ENCODE results near the gene PCNX2. TPM values are rescaled to one million over a fixed set of nuclear protein-coding genes. Genes with fewer than 3 reads are reported as not detected.
A peak's percentile ranks its signal among the peaks of the same experiment; 100 is the strongest.

The PCNX2 gene, protein sequence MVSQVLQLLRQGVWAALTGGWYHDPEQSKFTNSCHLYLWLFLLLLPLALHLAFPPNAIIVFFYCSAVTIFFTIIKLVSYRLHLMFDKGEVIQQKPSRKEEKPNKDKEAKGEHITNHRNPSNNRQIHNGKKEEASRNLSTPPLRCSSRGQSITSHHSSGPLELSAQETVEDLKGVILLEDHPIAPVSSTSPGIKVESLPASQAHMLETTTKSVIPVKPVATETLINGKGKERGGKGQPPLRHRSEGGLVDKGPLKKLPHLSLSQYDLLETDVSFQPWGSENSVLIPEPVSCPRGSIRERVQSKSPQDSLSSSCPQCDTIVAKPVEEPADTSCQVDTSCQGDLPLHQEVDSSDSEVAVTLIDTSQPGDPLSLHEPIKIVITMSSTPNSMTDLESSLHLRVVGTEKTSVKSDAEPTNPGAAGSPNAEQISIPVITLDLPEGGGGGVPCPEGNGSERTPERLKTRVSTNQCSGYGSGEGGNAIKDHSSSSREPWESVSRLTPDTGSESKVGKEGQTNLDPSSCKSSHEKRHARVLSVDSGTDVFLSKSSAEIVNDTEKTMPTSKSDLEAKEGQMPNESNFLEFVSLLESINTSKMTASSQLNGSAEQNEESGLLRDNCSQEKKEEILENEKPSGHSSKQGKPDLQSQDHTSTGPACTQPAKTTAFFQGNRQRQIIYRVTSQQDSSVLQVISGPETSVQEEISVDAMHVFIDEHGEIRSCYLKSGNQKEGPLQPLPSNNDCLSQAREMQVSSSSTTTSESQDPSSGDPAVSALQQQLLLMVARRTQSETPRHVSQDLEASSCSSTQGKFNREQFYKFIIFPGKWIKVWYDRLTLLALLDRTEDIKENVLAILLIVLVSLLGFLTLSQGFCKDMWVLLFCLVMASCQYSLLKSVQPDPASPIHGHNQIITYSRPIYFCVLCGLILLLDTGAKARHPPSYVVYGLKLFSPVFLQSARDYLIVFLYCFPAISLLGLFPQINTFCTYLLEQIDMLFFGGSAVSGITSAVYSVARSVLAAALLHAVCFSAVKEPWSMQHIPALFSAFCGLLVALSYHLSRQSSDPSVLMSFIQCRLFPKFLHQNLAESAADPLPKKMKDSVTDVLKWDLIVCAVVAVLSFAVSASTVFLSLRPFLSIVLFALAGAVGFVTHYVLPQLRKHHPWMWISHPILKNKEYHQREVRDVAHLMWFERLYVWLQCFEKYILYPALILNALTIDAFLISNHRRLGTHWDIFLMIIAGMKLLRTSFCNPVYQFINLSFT (N-terminal part only)
- total RNA-seq, result 1 to 10 TPM; 2.2 to 5.0 (median 3.8) TPM
- polyA plus RNA-seq, result 0.66 TPM
- long read RNA-seq, donor 1, partial matches to known transcripts, result 1 of 2 reads
- long read RNA-seq, donor 1, other reads (novel, unspliced or antisense), result 1 of 2 reads
- long read RNA-seq, donor 2, result 0 reads
- long read RNA-seq, donor 3, partial matches to known transcripts, result 0 of 1 reads
- long read RNA-seq, donor 3, other reads (novel, unspliced or antisense), result 1 of 1 reads
- long read RNA-seq, donor 4, partial matches to known transcripts, result 0 of 2 reads
- long read RNA-seq, donor 4, other reads (novel, unspliced or antisense), result 2 of 2 reads

DNA sequence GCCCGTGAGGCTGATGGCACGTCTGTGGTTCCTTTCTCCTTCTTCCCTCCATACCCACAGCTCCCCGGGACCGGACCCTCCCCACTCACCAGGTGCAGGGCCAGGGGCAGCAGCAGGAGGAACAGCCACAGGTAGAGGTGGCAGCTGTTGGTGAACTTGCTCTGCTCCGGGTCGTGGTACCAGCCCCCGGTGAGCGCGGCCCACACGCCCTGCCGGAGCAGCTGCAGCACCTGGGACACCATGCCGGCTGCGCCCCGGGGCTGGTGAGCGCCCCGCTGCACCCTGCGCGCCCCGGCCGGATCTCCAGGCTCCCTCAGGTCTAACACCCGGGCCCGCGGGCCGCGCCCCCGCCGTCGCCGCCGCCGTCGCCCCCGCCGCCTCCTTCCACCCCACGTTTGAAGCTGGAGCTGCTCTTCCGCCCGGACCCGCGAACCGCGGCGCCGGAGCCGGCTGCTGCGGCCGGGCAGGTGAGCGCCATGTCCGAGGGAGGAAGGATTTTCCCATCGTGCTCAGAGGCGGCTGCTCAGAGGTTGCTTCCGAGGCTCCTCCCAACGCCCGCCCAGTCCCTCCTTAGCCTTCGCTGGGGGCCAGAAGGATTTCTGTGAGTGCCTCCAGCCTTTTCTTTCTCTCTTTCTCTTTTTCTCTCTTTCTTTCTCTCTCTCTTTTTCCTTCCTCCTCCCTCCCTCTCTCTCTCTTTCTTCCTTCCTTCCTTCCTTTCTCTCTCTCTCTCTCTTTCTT, at the start of gene PCNX2:
PCNX2 (minus strand) TSS at position 489 of the 738 bp plus-strand sequence; CDS start at position 242, 247 bp downstream.
- Histone ChIP-seq H3K27me3 (ENCODE audit: control insufficient read depth, insufficient read depth) (no peaks in the 10 kb centered on the region), H3K4me3 (ENCODE audit: low read length) (peak within 1 kb of the TSS; percentile 56), H3K27ac (ENCODE audit: low read length) (no peak within 1 kb of the TSS), H3K4me1 (ENCODE audit: control insufficient read depth, insufficient read depth, low read length) (no peaks in the 10 kb centered on the region), H3K9me3 (ENCODE audit: control insufficient read depth, low read length) (no peaks in the 10 kb centered on the region)
- intact Hi-C loops (cut with DNase I), result no loop called here
- WGBS, result 1% methylated on average over 54 of the region's 54 CpGs
- DNase-seq (peak; percentile 36 to 78 (median 73)), ATAC-seq (peak; percentile 67 to 79)

DNA sequence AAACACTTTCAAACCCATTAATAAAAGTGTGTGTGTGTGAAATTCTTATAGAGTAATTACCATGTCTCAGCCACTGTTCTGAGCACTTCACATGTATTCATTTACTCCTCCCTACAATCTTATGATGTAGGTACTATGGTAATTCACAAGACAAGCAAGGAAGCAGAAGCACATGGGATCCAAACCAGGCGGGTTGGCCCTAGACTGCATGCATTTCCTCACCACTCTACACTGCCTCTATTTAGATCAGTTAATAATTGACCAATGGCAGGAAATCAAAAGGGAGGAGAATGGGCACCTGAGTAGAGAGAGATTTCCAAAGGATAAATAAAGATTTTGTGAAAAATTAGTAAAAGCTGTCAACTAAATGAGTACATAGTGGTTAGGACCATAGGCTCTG, 47.7 kb upstream of the PCNX2 start:
- H3K4me1 ChIP-seq (ENCODE audit: control insufficient read depth, insufficient read depth, low read length), result no peaks in the 10 kb centered on the region
- H3K4me3 ChIP-seq (ENCODE audit: low read length), result no peak overlapping the region
- H3K27me3 ChIP-seq (ENCODE audit: control insufficient read depth, insufficient read depth), result no peaks in the 10 kb centered on the region
- 91% methylated on average over 1 of the region's 1 CpG for WGBS
- ATAC-seq, result peak in 1 of 2 donors; percentile 24
- no peak for DNase-seq
- H3K27ac ChIP-seq (ENCODE audit: low read length), result no peak overlapping the region
- intact Hi-C loops (cut with DNase I), result no loop called here
- H3K9me3 ChIP-seq (ENCODE audit: control insufficient read depth, low read length), result no peaks in the 10 kb centered on the region

DNA sequence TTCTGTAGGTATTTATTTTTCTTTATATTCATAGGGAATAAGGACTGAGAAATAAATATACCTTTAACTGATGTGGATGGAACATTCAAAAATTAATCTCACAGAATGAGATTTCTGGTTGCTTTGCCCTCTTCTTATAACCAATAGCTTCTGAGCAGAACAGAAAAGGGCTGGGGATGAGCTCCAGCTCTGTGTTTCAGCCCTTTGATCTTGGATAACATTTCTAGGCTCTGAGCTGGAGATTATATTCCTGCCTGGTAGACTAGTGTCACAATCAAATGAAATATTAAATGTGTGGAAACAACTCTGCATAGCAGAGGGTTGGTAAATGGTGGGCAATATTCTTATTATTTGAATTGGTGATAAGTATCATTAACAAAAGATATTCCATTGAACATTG, 46.6 kb upstream of the PCNX2 start:
- intact Hi-C loops (cut with DNase I), result no loop called here
- no peaks in the 10 kb centered on the region for H3K27me3 ChIP-seq (ENCODE audit: control insufficient read depth, insufficient read depth)
- H3K4me3 ChIP-seq (ENCODE audit: low read length), result no peak overlapping the region
- no peaks in the 10 kb centered on the region for H3K9me3 ChIP-seq (ENCODE audit: control insufficient read depth, low read length)
- no peak overlapping the region for H3K27ac ChIP-seq (ENCODE audit: low read length)
- no peaks in the 10 kb centered on the region for H3K4me1 ChIP-seq (ENCODE audit: control insufficient read depth, insufficient read depth, low read length)
- no peak for ATAC-seq
- DNase-seq, result no peak

DNA sequence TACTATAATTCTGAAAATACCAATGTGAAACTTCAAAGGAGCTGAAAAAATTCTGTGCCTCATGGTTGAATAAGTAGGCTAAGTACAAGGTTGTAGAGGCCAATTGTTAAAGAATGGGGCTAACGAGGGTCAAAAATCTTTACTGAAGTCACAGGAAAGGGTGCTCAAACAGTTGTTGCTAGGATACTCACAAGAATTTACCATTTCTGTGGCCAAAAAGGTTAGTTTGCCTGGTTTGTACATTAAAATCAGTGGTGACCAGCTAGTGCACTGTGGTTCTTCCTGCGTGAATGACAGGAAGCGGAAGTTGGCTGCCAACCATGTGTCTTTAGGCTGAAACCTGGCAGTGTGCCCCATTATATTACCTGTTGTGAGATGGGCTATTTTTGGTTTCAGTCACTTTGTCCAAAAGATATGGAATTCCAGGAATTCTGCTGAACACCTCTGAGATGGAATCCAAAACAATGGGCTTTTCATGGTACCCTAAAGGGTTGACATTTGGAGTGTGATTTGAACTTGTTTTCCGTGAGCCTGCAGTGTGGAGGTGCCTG, 45.5 kb upstream of the PCNX2 start:
- H3K27me3 ChIP-seq (ENCODE audit: control insufficient read depth, insufficient read depth), result no peaks in the 10 kb centered on the region
- intact Hi-C loops (cut with DNase I), result no loop called here
- H3K9me3 ChIP-seq (ENCODE audit: control insufficient read depth, low read length), result no peaks in the 10 kb centered on the region
- ATAC-seq, result no peak
- DNase-seq, result no peak
- no peak overlapping the region for H3K4me3 ChIP-seq (ENCODE audit: low read length)
- 70% methylated on average over 4 of the region's 4 CpGs for WGBS
- H3K4me1 ChIP-seq (ENCODE audit: control insufficient read depth, insufficient read depth, low read length), result no peaks in the 10 kb centered on the region
- no peak overlapping the region for H3K27ac ChIP-seq (ENCODE audit: low read length)

DNA sequence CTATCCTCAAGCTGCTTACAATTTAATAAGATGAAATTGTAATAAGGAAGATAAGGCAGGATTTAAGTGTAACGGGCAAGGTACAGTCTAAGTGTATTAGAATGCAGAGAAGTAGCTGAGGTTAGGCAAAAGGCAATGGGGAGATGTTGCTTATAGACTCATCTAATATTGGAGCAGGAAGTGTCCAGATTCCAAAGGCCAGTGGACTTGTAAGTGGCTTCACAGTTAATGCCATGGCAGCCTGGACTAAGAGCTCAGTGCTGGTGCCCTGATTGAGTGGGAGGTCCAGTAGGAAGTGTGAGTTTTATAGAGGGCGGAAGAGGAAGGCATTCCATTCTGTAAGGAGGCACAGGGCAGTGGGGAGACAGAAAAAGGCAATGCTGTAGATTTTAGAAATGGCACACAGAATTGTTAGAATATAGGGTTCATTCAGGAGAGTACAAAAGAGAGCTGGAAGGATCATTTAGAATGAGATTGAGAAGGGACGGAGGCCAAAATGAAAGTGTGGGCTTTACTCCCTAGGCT, 44.6 kb upstream of the PCNX2 start:
- Histone ChIP-seq H3K27ac (ENCODE audit: low read length) (no peak overlapping the region), H3K4me3 (ENCODE audit: low read length) (no peak overlapping the region), H3K4me1 (ENCODE audit: control insufficient read depth, insufficient read depth, low read length) (no peaks in the 10 kb centered on the region), H3K27me3 (ENCODE audit: control insufficient read depth, insufficient read depth) (no peaks in the 10 kb centered on the region), H3K9me3 (ENCODE audit: control insufficient read depth, low read length) (no peaks in the 10 kb centered on the region)
- 71% methylated on average over 3 of the region's 3 CpGs for WGBS
- intact Hi-C loops (cut with DNase I), result no loop called here
- ATAC-seq (no peak), DNase-seq (no peak)

DNA sequence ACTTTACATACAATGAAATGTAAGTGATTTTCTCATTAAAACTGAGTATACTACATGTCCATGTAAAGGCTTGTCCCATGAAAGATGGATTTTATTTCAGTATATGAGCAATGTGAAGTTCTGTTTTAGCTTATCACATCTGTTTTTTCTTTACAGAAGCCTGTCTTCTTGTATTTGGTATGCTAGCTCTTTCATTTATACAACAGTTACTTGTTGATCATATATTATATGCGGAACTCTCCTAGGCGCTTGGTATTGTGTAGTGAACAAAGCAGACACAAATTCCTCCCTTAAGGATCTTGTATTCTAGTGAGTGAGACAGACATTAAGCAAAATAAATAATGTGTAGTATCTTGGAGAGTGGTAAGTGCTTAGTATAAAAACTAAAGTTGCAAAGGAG, 42.6 kb upstream of the PCNX2 start:
- Histone ChIP-seq H3K27ac (ENCODE audit: low read length) (no peak overlapping the region), H3K4me3 (ENCODE audit: low read length) (no peak overlapping the region), H3K4me1 (ENCODE audit: control insufficient read depth, insufficient read depth, low read length) (no peaks in the 10 kb centered on the region), H3K27me3 (ENCODE audit: control insufficient read depth, insufficient read depth) (no peaks in the 10 kb centered on the region), H3K9me3 (ENCODE audit: control insufficient read depth, low read length) (no peaks in the 10 kb centered on the region)
- no peak for ATAC-seq
- 96% methylated on average over 2 of the region's 2 CpGs for WGBS
- intact Hi-C loops (cut with DNase I), result no loop called here
- DNase-seq, result no peak

DNA sequence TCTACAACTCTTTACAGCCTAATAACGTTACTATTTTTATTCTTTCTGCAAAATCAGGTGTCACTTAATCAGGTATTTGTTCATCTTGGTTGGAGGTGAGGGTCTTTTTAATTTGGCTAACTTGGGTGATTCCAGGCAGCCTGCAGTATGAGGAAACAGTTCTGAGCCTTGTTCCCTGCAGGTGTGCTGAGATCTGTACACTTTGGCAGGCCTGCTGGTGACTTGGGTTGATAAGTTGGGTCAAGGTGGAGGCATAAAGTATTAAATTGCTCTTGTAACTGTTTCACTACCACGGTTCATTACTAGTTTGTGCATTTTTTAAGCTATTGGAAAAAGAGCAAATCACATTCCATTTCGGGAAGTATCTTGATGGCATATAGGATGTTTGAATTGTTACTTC, 42.0 kb upstream of the PCNX2 start:
- no peak for DNase-seq
- Histone ChIP-seq H3K4me1 (ENCODE audit: control insufficient read depth, insufficient read depth, low read length) (no peaks in the 10 kb centered on the region), H3K27me3 (ENCODE audit: control insufficient read depth, insufficient read depth) (no peaks in the 10 kb centered on the region), H3K27ac (ENCODE audit: low read length) (no peak overlapping the region), H3K4me3 (ENCODE audit: low read length) (no peak overlapping the region), H3K9me3 (ENCODE audit: control insufficient read depth, low read length) (no peaks in the 10 kb centered on the region)
- intact Hi-C loops (cut with DNase I), result no loop called here
- 78% methylated on average over 3 of the region's 3 CpGs for WGBS
- no peak for ATAC-seq

DNA sequence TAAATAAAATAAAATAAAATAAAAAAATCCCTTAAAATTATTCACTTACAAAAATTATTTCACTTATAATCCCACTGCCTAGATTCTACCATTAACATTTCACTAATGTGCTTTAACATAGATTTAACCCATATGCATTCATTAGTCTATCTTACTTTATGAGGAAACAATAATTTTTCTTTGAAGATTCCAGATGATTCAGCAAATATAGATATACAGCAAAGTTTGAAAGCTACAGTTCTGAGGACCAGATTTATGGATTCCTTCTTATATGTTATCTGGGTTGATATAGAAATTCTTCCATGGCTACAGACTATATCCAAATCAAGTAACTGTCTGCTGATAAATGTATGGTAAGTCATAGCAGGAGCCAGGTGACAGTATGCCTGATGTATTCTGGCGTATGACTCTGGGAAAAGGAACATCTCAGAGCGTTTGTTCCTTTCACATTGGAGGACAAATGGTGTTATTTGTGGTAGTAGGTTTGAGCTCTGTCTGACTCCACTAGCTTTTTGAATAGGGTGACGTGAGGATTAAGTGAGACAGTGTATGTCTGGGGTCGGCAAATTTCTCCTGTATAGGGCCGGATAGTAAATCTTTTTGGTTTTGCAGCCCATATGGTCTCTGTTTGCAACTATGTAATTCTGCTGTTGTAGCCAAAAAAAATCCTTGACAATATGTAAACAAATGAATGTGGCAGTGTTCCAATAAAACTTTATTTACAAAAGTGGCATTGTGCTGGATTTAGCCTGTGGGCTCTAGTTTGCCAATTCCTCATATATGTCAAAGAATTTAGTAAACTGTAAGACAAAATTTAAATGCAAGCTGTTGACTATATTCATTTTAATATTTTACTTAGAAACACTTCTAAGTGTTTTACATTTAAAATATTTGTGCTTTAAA, 41.3 kb upstream of the PCNX2 start:
- DNase-seq (no peak), ATAC-seq (no peak)
- Histone ChIP-seq H3K9me3 (ENCODE audit: control insufficient read depth, low read length) (no peaks in the 10 kb centered on the region), H3K4me1 (ENCODE audit: control insufficient read depth, insufficient read depth, low read length) (no peaks in the 10 kb centered on the region), H3K27ac (ENCODE audit: low read length) (no peak overlapping the region), H3K27me3 (ENCODE audit: control insufficient read depth, insufficient read depth) (no peaks in the 10 kb centered on the region), H3K4me3 (ENCODE audit: low read length) (no peak overlapping the region)
- intact Hi-C loops (cut with DNase I), result no loop called here
- 85% methylated on average over 5 of the region's 5 CpGs for WGBS

DNA sequence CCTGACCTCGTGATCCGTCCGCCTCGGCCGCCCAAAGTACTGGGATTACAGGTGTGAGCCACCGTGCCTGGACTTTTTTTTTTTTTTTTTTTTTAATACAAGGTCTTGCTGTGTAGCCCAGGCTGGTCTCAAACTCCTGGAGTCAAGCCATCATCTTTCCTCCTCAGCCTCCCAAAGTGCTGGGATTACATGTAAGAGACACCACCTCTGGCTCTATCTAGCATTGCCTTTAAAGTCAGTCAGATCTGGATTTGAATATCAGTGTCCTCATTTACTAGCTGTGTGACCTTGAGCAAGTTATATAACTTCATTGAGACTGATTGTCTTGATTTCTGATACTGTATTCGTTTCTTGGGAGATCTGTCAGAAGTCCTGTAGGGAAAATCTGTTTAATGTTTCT, 38.6 kb upstream of the PCNX2 start:
- intact Hi-C loops (cut with DNase I), result no loop called here
- ATAC-seq, result no peak
- Histone ChIP-seq H3K27ac (ENCODE audit: low read length) (no peak overlapping the region), H3K4me3 (ENCODE audit: low read length) (no peak overlapping the region), H3K27me3 (ENCODE audit: control insufficient read depth, insufficient read depth) (no peaks in the 10 kb centered on the region), H3K9me3 (ENCODE audit: control insufficient read depth, low read length) (no peaks in the 10 kb centered on the region), H3K4me1 (ENCODE audit: control insufficient read depth, insufficient read depth, low read length) (no peaks in the 10 kb centered on the region)
- no peak for DNase-seq
- WGBS, result 88% methylated on average over 7 of the region's 7 CpGs

Measured in right cardiac atrium (tissue), 5 donors.